Measurements from ENCODE around the gene DRAXIN.

The DRAXIN gene

DNA sequence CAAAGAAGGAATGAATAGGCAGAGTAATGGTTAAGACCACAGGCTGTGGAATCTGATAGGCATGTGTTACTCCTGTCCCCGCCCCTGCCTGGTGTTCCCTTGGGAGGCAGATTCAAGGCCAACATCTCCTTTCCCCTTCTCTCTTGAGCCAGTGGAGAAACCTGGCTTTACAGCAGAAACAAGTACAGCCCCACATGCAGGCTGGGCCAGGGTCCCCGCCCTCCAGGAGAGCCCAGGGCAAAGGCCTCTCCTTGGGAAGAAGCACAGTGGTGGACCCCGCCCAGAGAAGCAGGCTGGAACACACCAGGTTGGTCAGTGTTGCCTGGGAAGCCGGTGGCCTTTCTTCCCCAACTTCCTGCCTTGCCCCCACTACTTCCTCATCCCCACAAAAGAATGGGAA is 77.3 kb downstream of the DRAXIN start:
- Histone ChIP-seq H3K27ac (no peak overlapping the region), H3K4me3 (no peak overlapping the region)
- no peak for DNase-seq (ENCODE audit: low spot score)
- TF ChIP-seq, protein P1, sequence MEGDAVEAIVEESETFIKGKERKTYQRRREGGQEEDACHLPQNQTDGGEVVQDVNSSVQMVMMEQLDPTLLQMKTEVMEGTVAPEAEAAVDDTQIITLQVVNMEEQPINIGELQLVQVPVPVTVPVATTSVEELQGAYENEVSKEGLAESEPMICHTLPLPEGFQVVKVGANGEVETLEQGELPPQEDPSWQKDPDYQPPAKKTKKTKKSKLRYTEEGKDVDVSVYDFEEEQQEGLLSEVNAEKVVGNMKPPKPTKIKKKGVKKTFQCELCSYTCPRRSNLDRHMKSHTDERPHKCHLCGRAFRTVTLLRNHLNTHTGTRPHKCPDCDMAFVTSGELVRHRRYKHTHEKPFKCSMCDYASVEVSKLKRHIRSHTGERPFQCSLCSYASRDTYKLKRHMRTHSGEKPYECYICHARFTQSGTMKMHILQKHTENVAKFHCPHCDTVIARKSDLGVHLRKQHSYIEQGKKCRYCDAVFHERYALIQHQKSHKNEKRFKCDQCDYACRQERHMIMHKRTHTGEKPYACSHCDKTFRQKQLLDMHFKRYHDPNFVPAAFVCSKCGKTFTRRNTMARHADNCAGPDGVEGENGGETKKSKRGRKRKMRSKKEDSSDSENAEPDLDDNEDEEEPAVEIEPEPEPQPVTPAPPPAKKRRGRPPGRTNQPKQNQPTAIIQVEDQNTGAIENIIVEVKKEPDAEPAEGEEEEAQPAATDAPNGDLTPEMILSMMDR (IDR thresholded peaks at IDR 0.05), result no peak

- Histone ChIP-seq H3K4me3 (no peak overlapping the region), H3K27ac (no peak overlapping the region)
- TF ChIP-seq, protein P1 (IDR thresholded peaks at IDR 0.05), result no peak
- DNase-seq (ENCODE audit: low spot score), result no peak
Measured at GRCh38 chr1:11769274-11769673, 77.8 kb downstream of the DRAXIN start.

DNA sequence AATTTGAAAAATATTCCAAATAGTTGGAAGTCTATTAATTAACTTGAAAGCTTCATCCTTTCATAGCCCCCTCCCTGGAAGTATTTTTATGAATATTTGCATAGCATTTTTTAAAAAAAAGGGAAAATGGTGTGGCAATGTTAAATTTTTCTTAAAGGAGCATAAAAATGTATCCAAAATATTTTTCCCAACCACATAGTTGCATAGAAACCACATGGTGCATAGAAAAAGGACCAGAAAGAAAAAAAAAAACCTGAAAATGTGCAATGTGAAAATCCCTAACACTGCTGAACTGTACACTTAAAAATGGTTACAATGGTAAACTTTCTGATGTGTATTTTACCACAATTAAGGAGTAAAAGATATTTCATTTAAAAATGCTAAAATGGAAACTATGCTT is 78.5 kb downstream of the DRAXIN start:
- TF ChIP-seq, protein P1 (IDR thresholded peaks at IDR 0.05), result no peak
- DNase-seq (ENCODE audit: low spot score), result no peak
- no peak overlapping the region for H3K4me3 ChIP-seq
- no peak overlapping the region for H3K27ac ChIP-seq

DNA sequence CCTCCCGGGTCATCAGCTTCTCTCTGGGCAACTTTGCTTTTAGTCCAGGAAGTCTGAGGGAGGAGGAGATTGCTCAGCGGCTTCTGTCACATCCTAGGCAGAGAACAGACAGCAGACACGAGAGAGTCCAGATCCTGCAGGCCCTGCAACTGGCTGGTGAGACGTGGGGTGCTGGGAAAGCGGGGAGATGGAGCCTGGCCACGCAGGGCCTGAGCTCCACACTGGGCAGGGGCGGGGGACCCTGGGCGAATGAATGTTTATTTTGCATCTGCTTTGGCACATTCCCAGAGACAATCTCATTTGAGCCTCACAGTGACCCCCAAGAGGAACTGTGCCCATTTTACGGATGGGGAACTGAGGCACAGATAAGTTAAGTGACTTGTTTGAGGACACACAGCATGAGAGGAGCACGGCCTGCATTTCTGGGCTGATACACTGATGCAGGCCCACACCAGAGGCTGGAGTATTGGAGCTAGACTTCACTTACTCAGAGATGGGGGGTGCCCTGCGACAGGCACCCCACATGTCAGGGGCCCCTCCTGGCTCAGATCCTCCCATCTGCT is 80.1 kb downstream of the DRAXIN start:
- no peak for DNase-seq (ENCODE audit: low spot score)
- TF ChIP-seq, protein P1 (IDR thresholded peaks at IDR 0.05), result no peak
- no peak overlapping the region for H3K27ac ChIP-seq
- H3K4me3 ChIP-seq, result no peak overlapping the region

DNA sequence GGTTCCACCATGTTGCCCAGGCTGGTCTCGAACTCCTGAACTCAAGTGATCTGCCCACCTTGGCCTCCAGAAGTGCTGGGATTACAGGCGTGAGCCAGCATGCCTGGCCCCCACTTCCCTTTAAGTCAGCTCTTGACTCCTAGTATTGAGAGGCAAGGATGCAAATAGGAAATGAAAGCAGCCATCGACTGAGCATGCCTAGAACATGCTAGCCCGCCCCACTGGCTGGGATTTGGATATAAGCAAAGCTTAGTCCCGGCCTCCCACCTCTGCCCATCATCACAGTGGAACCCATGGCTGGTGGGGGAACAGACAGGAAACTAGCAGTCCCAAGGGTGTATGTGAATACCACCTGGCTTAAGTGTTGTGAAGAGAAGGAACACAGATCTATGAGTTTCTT is 80.9 kb downstream of the DRAXIN start:
- no peak overlapping the region for H3K4me3 ChIP-seq
- H3K27ac ChIP-seq, result no peak overlapping the region
- DNase-seq (ENCODE audit: low spot score), result no peak
- TF ChIP-seq, protein P1 (IDR thresholded peaks at IDR 0.05), result no peak

- TF ChIP-seq, protein P1 (IDR thresholded peaks at IDR 0.05), result no peak
- Histone ChIP-seq H3K4me3 (no peak overlapping the region), H3K27ac (no peak overlapping the region)
- no peak for DNase-seq (ENCODE audit: low spot score)
Measured at GRCh38 chr1:11774753-11775152, 83.2 kb downstream of the DRAXIN start.
